MV-4-11 (cell line): ENCODE data around the gene NUDT2.
"Not testable (repeated sequence)": the region's sequence is repeated elsewhere in the genome, so short reads cannot be mapped to it uniquely, and the experiment has no call there.

Source experiments
- DNase-seq: peaks from one replicate; lab custom pipeline; 2025; lab: John Stamatoyannopoulos, UW

Gene NUDT2

GRCh38 chr9:34328987-34329832, at the start of gene NUDT2, which contains the start of gene KIF24:
TSS of gene NUDT2 (plus strand) at chr9:34329569. CDS start at chr9:34339040, 9,471 bp downstream.
TSS of gene KIF24 (minus strand) at chr9:34329268. CDS start at chr9:34311346, 17,922 bp downstream.
- DNase-seq, result peak; percentile 100

- no peak for DNase-seq
These were observed 47.3 kb upstream of the NUDT2 start for GRCh38 chr9:34282096-34282495.

GRCh38 chr9:34289159-34289558, 40.2 kb upstream of the NUDT2 start:
- no peak for DNase-seq

GRCh38 chr9:34291023-34291422, 38.3 kb upstream of the NUDT2 start:
- DNase-seq, result no peak

- DNase-seq, result no peak
These were observed 37.9 kb upstream of the NUDT2 start for GRCh38 chr9:34291423-34291822.

GRCh38 chr9:34292552-34292951, 36.8 kb upstream of the NUDT2 start:
- DNase-seq, result no peak

GRCh38 chr9:34301064-34301463, 28.3 kb upstream of the NUDT2 start:
- DNase-seq, result not testable (repeated sequence)

- DNase-seq, result not testable (repeated sequence)
These were observed 21.1 kb upstream of the NUDT2 start for GRCh38 chr9:34308316-34308715.

- no peak for DNase-seq
These were observed 19.2 kb upstream of the NUDT2 start for GRCh38 chr9:34310215-34310614.

GRCh38 chr9:34311499-34312185, 17.7 kb upstream of the NUDT2 start:
- DNase-seq, result no peak

- DNase-seq, result no peak
These were observed 11.9 kb upstream of the NUDT2 start for GRCh38 chr9:34317436-34317835.

- no peak for DNase-seq
These were observed 11.1 kb upstream of the NUDT2 start for GRCh38 chr9:34318163-34318790.

- peak; percentile 58 for DNase-seq
These were observed 7.9 kb upstream of the NUDT2 start for GRCh38 chr9:34321451-34321850.

- DNase-seq, result no peak
These were observed 6.3 kb upstream of the NUDT2 start for GRCh38 chr9:34322899-34323591.

- no peak for DNase-seq
These were observed 2.7 kb upstream of the NUDT2 start for GRCh38 chr9:34326690-34327089.

GRCh38 chr9:34328500-34328986, 826 bp upstream of the NUDT2 start:
- no peak for DNase-seq

- DNase-seq, result no peak
These were observed 1.8 kb downstream of the NUDT2 start for GRCh38 chr9:34331196-34331595.

- DNase-seq, result peak; percentile 27
These were observed 3.0 kb downstream of the NUDT2 start for GRCh38 chr9:34332076-34332964.

GRCh38 chr9:34333836-34334235, 4.5 kb downstream of the NUDT2 start:
- no peak for DNase-seq

- no peak for DNase-seq
These were observed 5.0 kb downstream of the NUDT2 start for GRCh38 chr9:34334337-34334824.

GRCh38 chr9:34334916-34335315, 5.5 kb downstream of the NUDT2 start:
- DNase-seq, result no peak
